GM10248 (cell line): Measurements from ENCODE around the gene PLAC1.

ENCODE experiments used
- CTCF ChIA-PET: fragments of 300-600 bp; sonication (Branson Sonifier 250); formaldehyde crosslinking; extraction: SDS; loops from one replicate; lab custom pipeline; 2021; ENCODE audit warnings: antibody characterized with exemption; lab: Yijun Ruan, JAX
- POLR2A ChIA-PET: fragments of 350-650 bp; sonication (Branson Sonifier 250); formaldehyde crosslinking; extraction: SDS; loops from one replicate; lab custom pipeline; 2020; ENCODE audit warnings: antibody characterized with exemption; lab: Yijun Ruan, JAX
- DNase-seq: peaks from one replicate; pipeline ENCODE4 v3.0.0; 2012; ENCODE audit errors: extremely low spot score
- TF ChIP-seq, protein P1 (sequence below): IDR thresholded peaks from 2 replicates; pipeline ENCODE4 v1.5.1; 2012; ENCODE audit warnings: mild to moderate bottlenecking, low read depth; ENCODE audit errors: extremely low read depth, missing control alignments, control extremely low read depth

The PLAC1 gene

DNA sequence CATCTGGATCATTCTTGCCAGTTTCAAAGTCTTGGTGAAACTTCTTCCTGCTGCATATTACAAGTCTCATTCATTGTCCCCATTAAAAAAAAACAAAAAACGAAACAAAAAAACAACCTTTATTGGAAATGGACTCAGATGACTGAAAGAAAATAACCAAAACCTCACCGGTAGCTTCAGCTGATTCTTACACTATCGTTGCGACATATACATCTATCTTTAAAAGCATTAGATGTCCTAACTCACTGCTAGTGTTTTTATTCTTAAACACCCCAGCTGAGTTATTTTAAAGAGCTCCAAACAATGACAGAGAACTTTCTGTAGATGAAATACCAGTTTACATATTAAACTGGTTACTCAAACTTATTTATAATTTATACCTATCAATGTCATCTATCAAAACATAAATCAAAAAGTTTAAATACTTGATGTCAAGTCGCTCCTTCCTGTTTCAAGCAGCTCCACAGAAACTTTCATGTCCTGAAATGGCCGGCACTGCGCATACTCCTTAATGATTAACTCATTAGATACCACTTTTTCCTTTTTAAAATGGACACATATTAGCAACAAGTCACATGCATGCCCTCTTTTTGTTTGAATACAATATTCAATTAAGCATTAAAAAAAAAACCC, 111.1 kb downstream of the PLAC1 start:
- no peak for DNase-seq
- ChIA-PET POLR2A (no interaction called here), CTCF (no interaction called here)

DNA sequence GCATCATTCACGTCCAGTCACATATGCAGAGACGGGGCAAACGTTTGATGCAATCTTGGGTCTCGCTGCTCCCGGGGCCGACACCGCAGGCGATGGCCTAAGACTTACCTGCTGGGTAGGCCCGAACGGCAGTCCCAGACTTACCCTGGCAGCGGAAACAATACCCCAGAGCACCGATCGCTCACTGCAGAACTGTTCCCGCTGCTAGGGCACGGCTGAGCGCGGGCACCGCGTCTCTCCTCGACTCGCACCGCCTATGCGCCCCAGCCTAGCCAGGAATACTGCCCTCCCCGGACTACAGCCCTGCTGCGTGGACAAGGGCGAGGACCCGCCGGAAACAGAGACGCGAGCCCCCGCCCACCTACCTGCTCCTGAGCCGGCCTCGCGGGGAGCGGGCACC, 112.1 kb downstream of the PLAC1 start:
- ChIA-PET CTCF (no interaction called here), POLR2A (no interaction called here)
- TF ChIP-seq, protein P1, sequence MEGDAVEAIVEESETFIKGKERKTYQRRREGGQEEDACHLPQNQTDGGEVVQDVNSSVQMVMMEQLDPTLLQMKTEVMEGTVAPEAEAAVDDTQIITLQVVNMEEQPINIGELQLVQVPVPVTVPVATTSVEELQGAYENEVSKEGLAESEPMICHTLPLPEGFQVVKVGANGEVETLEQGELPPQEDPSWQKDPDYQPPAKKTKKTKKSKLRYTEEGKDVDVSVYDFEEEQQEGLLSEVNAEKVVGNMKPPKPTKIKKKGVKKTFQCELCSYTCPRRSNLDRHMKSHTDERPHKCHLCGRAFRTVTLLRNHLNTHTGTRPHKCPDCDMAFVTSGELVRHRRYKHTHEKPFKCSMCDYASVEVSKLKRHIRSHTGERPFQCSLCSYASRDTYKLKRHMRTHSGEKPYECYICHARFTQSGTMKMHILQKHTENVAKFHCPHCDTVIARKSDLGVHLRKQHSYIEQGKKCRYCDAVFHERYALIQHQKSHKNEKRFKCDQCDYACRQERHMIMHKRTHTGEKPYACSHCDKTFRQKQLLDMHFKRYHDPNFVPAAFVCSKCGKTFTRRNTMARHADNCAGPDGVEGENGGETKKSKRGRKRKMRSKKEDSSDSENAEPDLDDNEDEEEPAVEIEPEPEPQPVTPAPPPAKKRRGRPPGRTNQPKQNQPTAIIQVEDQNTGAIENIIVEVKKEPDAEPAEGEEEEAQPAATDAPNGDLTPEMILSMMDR = no peak
- DNase-seq = no peak

More for the DNA sequence above, 111.1 kb downstream of the PLAC1 start:
- TF ChIP-seq, protein P1 = no peak

DNA sequence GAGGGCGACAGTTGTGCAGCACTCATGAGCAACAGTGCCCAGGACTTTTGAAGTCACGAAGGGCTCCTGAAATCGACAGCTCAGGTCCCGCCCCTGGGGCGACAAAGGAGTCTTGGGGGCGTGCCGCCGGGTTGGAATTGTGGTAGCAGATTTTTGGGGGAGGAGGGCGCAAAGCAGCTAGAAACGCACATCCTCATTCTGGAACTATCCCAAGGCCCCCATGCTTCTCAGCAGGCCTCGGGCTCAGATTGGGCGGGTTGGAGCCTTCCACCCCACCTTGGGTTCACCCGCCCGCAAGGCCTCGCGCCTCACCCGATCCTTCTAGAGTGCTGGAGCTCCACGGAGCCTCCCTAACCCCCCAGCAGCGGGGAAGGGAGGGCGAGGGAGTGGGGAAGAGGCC, 112.8 kb downstream of the PLAC1 start:
- POLR2A ChIA-PET = interaction anchor here (0.6 kb wide), 1 partner anchor 75 kb away, joined by 3 read pairs; no protein-coding TSS in a partner anchor
- TF ChIP-seq, protein P1 = no peak
- CTCF ChIA-PET = no interaction called here
- no peak for DNase-seq

DNA sequence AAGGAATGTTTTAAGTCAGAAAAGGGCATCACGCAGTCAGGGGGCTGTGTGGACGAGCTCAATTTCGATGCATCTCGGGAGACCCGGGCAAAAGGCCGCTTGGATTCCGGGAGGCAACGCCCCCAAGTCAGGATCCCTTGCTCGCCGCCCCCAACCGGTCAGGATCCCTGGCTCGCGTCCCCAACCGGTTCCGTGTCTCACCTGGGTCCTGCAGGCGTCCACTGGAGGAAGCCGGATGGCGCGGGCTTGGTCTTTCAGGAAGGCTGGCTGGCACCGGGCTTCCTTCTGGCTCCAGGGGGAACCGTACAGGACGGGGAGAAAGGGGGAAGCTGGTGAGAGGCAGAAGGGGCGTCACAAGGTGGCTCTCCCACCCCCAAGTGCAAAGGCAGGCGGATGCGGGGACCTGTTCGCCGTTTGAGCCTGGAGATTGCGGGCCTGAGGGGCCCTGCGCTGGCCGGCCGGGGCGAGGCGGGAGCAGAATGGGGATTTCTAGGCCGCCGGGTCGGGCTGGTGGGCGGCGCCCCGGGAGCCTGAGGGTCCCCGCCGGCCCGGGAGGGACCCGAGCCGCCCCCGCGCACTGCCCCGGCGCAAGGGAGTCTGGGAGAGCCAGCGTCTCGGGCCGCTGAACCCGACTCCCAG, 113.6 kb downstream of the PLAC1 start:
- CTCF ChIA-PET = no interaction called here
- POLR2A ChIA-PET = no interaction called here
- no peak for DNase-seq
- TF ChIP-seq, protein P1 = no peak

DNA sequence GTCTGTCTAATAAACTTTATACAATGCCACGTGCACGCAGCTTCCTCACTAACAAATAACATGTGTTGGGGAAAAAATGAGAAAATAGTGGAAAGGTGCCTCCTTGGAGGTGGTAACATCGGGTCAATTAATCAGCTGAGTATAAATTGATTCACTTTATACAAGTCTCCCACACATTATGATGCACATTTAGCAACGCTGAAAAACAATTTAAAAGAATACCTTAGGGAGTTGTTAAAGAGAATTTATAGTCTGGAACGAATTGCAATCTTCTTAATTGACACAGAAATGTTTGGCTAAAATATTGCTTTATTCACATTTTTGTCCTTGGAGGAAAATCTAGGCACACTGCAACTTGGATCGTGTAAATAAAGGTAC, 114.1 kb downstream of the PLAC1 start:
- POLR2A ChIA-PET = no interaction called here
- CTCF ChIA-PET = no interaction called here
- TF ChIP-seq, protein P1 = no peak
- DNase-seq = no peak

DNA sequence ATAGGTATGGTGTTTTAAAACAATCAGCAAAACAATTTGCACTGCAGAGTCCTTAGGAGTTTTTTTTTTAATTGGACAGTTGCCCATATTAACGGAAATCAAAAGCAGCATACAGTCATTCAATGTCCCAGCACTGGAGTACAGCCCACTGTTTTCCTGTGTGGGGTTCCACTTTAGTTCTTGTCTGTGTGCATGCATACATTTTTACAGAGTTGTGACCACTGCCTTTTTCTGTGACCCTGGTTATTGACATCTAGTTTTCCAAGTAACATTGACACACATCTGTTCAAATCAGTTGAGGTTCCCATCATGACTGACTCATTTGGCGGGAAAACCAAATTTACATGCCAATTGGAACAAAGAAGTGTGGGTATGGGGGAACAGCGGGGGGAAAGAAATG, 115.0 kb downstream of the PLAC1 start:
- CTCF ChIA-PET = no interaction called here
- TF ChIP-seq, protein P1 = no peak
- no peak for DNase-seq
- POLR2A ChIA-PET = no interaction called here

DNA sequence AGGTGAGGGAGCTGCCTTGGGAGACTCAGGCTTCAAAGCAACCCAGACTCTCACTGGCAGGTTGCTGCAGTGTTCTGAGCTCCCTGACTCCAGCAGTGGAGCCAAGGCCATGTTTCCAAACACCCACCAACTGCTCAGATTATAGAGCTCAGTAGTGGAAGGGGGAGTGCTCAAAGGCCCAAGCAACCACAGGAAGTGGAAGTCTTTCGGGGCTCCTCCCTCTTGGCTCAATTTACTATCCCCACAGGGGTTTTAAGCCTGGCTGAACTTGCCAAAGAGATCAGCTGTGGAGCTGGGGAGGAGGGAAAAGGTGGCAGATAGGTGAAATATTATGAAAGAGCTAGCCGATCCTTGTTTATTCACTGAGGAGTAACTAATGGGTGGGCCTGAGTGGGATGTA, 115.8 kb downstream of the PLAC1 start:
- no peak for DNase-seq
- TF ChIP-seq, protein P1 = no peak
- POLR2A ChIA-PET = no interaction called here
- CTCF ChIA-PET = no interaction called here
